H7 (cell line): ENCODE results near the gene MON1B. TPM values are rescaled to one million over a fixed set of nuclear protein-coding genes. Genes with fewer than 3 reads are reported as not detected.
A peak's percentile ranks its signal among the peaks of the same experiment; 100 is the strongest.
"Not testable (repeated sequence)": the region's sequence is repeated elsewhere in the genome, so short reads cannot be mapped to it uniquely, and the experiment has no call there.

Experiments used
- DNase-seq: peaks from one replicate; pipeline ENCODE4 v3.0.0; 2012
- H3K27me3 ChIP-seq: 2 replicates; pipeline ENCODE4 v1.6.0; 2011; ENCODE audit warnings: mild to moderate bottlenecking, low read length; ENCODE audit not compliant: control insufficient read depth, insufficient read depth
- H3K36me3 ChIP-seq: replicated peaks from 2 replicates; pipeline ENCODE4 v1.5.1; 2011; ENCODE audit warnings: low read length; ENCODE audit not compliant: control insufficient read depth, insufficient read depth
- H3K4me3 ChIP-seq: 2 replicates; pipeline ENCODE4 v1.5.1; 2011; ENCODE audit warnings: low read depth, mild to moderate bottlenecking, control low read depth, low read length, moderate library complexity; ENCODE audit not compliant: insufficient read depth
- total RNA-seq: library from RNA; depleted of rRNA; stranded (reverse); fragments of >200 nt; shearing (Covaris generic); gene quantifications from 2 replicates; pipeline ENCODE4 v1.2.3, GENCODE V29; 2014

Gene MON1B
- total RNA-seq, 1 experiment from 2014 or later: 12.4 TPM

GRCh38 chr16:77186298-77186697, 4.7 kb upstream of the MON1B start:
- H3K36me3 ChIP-seq, DNase-seq, H3K27me3 ChIP-seq, H3K4me3 ChIP-seq: not testable (repeated sequence)

- peaks cover 1% of the 10 kb centered on the region for H3K36me3 ChIP-seq
- H3K4me3 ChIP-seq: peak overlapping the region; percentile 88
- no peak for DNase-seq
- no peaks in the 10 kb centered on the region; the same call in 1 of the 2 replicates for H3K27me3 ChIP-seq
Measured at GRCh38 chr16:77190190-77190477, 856 bp upstream of the MON1B start.

GRCh38 chr16:77191259-77191969, 424 bp downstream of the MON1B start:
- no peaks in the 10 kb centered on the region; the same call in 1 of the 2 replicates for H3K27me3 ChIP-seq
- peak overlapping the region; percentile 88 for H3K4me3 ChIP-seq
- H3K36me3 ChIP-seq: peaks cover 9% of the 10 kb centered on the region
- no peak for DNase-seq

DNA sequence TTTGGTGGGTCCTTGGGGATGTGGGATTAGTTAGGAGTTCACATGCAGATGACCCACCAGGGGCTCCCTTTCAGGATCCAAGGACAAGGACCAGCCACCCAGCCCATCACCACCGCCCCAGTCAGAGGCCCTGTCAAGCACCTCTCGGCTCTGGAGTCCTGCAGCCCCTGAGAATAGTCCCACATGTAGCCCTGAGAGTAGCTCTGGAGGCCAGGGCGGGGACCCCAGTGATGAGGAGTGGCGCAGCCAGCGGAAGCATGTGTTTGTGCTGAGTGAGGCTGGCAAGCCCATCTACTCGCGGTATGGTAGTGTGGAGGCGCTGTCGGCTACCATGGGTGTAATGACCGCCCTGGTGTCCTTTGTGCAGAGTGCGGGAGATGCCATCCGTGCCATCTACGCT, 2.4 kb downstream of the MON1B start:
- no peak overlapping the region for H3K4me3 ChIP-seq
- H3K36me3 ChIP-seq: peaks cover 12% of the 10 kb centered on the region
- DNase-seq: peak; percentile 13
- no peaks in the 10 kb centered on the region; the same call in 1 of the 2 replicates for H3K27me3 ChIP-seq

GRCh38 chr16:77194295-77195231, 3.6 kb downstream of the MON1B start:
- no peaks in the 10 kb centered on the region for H3K27me3 ChIP-seq
- no peak overlapping the region for H3K4me3 ChIP-seq
- peaks cover 13% of the 10 kb centered on the region for H3K36me3 ChIP-seq
- DNase-seq: peak; percentile 20

DNA sequence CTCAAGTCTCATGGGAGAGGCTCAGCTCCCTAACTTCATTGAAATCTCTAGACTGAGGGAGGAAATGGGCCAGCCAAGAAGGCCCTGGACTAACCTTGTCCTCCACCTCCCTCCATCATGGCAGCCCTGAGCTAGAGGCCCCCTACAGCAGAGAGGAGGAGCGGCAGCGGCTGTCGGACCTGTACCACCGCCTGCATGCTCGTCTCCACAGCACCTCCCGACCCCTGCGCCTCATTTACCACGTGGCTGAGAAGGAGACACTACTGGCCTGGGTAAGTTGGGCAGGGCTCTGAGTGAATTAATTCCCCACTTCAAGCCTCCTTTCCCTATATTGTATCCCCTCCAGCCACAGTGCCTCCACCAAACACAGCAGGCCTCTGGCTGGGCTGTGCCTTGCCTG, 4.4 kb downstream of the MON1B start:
- peak; percentile 19 for DNase-seq
- Histone ChIP-seq H3K4me3 (no peak overlapping the region), H3K27me3 (no peaks in the 10 kb centered on the region)

GRCh38 chr16:77197747-77198146, 6.8 kb downstream of the MON1B start:
- Histone ChIP-seq H3K4me3 (no peak overlapping the region), H3K36me3 (peaks cover 13% of the 10 kb centered on the region), H3K27me3 (no peaks in the 10 kb centered on the region)
- DNase-seq: no peak

More for the DNA sequence above, 4.4 kb downstream of the MON1B start:
- peaks cover 13% of the 10 kb centered on the region for H3K36me3 ChIP-seq

DNA sequence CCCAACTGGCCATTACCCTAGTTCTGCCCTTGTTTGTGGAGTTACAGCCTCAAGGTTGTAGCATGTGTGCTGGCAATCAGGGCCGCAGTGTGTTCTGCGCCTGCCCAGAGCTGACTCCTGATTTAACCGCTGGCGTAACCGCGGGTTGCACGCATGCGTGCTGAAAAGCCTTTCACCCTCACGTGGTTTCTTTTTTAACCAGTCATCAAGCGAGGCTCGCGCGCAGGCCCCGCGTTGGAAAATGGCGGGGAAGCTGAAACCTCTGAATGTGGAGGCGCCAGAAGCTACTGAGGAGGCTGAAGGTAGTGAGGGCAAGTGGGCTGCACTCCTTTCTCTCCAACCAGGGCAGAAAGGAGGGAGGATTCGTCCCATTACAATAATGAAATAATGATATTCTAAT, 8.2 kb downstream of the MON1B start, which contains the start of gene SYCE1L:
Gene SYCE1L, plus strand, starts transcription at position 198 of the 400 bp plus-strand sequence. Its CDS starts 44 bp downstream, at position 242.
- Histone ChIP-seq H3K4me3 (no peak within 1 kb of the TSS), H3K27me3 (no peaks in the 10 kb centered on the region), H3K36me3 (peaks cover 13% of the 10 kb centered on the region)
- DNase-seq: no peak

GRCh38 chr16:77206533-77206932, 15.5 kb downstream of the MON1B start:
- DNase-seq: no peak
- H3K4me3 ChIP-seq: no peak overlapping the region
- H3K27me3 ChIP-seq: peaks cover 6% of the 10 kb centered on the region; the same call in 1 of the 2 replicates
- no peaks in the 10 kb centered on the region for H3K36me3 ChIP-seq

- Histone ChIP-seq H3K4me3 (no peak overlapping the region), H3K36me3 (no peaks in the 10 kb centered on the region), H3K27me3 (peaks cover 6% of the 10 kb centered on the region; the same call in 1 of the 2 replicates)
- DNase-seq: no peak
Measured at GRCh38 chr16:77207030-77207429, 16.0 kb downstream of the MON1B start.

DNA sequence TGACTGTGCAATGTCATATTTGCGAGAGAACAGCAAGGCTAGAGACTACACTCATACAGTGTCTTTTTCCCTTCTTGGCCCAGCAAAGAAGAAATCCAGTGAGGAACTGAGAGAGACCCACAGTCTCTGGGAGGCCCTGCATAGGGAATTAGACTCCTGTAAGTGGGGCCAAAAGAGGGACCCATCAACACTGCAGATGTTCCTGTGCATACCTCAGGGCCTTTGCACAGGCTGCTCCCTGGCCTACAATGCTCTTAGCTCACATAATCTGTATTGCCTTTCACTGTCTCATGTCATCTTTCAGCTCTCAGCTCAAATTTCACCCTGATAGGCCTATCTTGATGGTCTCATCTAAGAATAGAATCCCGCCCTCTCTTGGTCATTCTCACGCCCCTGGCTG, 17.4 kb downstream of the MON1B start:
- Histone ChIP-seq H3K36me3 (no peaks in the 10 kb centered on the region), H3K27me3 (peaks cover 6% of the 10 kb centered on the region; the same call in 1 of the 2 replicates), H3K4me3 (no peak overlapping the region)
- no peak for DNase-seq

GRCh38 chr16:77211880-77212740, 21.1 kb downstream of the MON1B start:
- peak; percentile 95 for DNase-seq
- Histone ChIP-seq H3K27me3 (peaks cover 6% of the 10 kb centered on the region; the same call in 1 of the 2 replicates), H3K36me3 (no peaks in the 10 kb centered on the region), H3K4me3 (peak overlapping the region; percentile 86)

DNA sequence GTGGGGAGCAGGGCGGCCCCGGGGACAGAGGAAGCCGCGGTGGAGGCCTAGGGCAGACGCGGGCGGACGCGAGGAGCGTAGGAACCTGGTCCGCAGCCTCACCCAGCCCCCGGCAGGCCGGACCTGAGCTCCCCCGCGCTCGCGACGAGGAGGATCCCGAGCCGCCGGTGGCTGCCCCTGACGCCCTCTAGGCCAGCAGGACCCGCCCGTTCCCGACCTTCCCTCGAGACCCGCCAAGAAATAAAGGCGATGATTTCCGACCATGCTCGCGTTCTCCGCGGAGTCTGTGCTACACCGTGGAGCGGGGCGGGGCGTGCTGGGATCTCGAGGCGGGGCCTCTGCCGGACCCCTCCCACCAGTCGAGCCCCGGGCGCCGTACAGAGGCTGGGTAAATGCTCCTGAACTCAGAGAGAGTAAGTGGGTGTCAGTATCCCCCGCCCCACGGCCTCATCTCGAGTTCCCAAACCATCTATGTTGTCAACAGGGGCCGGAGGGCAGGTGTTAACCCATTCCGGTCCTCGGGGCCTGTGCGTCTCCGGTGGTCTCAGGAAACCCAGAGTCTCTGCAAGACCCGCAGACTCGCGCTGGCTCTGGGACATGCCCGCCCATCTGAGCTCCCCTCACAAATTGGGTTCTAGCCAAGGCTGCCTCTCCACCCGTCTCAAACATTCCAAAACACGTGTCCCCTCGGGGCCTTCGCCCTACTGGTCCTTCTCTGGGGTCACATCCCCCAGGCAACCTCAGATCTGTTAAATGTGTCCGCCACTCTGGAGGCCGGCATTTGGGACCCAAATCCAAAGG, 22.0 kb downstream of the MON1B start:
- peaks cover 6% of the 10 kb centered on the region; the same call in 1 of the 2 replicates for H3K27me3 ChIP-seq
- DNase-seq: peak; percentile 92
- peak overlapping the region; percentile 86 for H3K4me3 ChIP-seq
- no peaks in the 10 kb centered on the region for H3K36me3 ChIP-seq
